ENCODE measurements around the gene TBC1D13.
"Not testable (repeated sequence)": the region's sequence is repeated elsewhere in the genome, so short reads cannot be mapped to it uniquely, and the experiment has no call there.

Gene TBC1D13, protein sequence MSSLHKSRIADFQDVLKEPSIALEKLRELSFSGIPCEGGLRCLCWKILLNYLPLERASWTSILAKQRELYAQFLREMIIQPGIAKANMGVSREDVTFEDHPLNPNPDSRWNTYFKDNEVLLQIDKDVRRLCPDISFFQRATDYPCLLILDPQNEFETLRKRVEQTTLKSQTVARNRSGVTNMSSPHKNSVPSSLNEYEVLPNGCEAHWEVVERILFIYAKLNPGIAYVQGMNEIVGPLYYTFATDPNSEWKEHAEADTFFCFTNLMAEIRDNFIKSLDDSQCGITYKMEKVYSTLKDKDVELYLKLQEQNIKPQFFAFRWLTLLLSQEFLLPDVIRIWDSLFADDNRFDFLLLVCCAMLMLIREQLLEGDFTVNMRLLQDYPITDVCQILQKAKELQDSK

DNA sequence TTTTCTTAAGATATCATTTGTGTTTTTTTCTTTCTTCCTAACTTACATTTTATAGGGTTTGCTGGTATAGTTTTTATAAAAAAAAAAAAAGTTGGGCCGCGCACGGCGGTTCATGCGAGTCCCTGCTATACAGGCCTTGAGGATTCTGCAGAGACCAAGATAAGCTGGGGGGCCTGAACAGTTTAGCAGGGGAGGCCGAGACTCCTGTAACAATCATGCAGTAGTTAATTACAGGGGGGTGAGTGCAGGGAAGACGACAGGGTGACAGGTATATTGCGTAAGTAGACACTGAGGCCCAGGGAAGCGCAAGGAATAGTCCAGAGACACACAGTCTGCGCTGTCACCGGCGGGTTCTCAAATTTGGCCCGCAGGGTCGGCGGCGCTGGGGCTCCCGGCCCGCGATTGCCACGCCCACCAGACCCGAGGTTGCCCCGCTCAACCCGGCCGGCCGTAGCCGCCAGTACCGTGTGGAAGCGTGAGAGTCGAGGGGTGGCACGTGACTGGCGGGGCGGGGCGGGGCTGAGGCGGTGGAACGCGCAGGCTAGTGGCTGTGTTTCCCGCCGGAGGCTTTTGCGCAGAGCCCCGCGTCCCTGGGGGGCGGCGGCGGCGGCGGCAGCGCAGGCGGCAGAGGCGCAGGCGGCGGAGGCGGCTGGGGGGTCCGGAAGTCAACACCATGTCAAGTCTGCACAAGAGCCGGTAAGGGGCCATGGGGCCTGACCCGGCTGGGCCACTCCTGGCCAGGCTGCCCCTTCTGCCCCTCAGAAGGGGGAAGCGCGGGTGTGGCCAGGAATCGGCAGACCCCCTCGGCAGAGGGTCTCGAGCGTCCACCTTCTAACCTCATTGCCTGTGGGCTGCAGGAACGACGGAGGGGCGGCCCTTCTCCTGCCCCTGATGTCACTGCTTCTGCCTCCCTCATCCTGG lies at the start of gene TBC1D13:
TBC1D13 (plus strand) TSS at position 573 of the 921 bp plus-strand sequence; CDS start at position 674, 101 bp downstream.
- peak; percentile 79 to 91 (median 82) for DNase-seq (ENCODE audit: low read depth in 3 of 3)

DNA sequence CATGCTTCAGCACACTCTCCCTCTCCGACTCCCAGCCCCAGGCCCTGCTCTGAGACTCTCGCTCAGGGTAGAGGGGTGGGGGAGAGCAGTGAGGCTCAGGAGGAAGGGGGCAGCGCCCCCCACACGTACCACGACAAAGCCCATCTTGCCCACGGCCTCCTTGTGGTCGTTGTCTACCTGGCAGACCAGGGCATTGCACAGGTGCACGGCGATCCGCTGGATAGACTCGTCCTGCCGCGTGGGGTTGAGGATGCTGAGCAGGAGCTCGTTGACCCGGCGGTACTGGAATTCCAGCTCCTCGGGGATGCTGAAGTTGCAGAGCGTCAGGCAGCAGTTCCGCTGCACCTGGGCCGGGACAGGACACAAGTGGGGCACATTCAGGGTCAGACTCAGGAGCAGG lies 44.7 kb upstream of the TBC1D13 start:
- no peak for DNase-seq (ENCODE audit: low read depth in 3 of 3)

DNA sequence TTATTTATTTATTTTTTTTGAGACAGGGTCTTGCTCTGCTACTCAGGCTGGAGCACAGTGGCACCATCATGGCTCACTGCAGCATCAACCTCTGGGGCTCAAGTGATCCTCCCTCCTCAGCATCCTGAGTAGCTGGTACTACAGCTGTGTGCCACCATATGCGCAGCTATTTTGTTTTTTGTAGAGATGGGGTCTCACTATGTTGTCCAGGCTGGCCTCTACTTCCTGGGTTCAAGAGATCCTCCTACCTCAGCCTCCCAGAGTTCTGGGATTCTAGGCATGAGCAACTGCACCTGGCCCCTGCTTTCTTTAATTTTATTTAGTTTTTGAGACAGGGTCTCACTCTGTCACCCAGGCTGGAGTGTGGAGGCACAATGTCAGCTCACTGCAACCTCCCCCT lies 43.6 kb upstream of the TBC1D13 start:
- no peak for DNase-seq (ENCODE audit: low read depth in 3 of 3)

DNA sequence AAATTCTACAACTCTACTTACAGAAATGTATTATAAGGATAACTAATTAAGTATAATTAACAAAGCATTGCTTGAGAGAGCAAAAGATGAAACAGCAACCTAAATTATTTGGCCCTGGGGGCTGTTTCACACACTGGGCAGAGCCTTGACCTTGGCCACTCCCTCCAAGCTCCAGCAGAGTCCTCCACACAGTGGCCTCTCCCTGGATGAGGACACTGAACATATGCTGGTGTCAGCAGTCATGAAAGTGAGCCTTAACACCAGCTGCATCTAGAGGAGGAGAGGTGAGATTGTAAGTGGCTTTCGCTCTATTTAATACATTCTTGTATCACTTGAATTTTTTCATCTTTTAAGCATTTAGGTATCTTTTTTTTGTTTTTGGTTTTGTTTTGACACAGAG lies 39.8 kb upstream of the TBC1D13 start:
- DNase-seq (ENCODE audit: low read depth in 3 of 3), result no peak

DNA sequence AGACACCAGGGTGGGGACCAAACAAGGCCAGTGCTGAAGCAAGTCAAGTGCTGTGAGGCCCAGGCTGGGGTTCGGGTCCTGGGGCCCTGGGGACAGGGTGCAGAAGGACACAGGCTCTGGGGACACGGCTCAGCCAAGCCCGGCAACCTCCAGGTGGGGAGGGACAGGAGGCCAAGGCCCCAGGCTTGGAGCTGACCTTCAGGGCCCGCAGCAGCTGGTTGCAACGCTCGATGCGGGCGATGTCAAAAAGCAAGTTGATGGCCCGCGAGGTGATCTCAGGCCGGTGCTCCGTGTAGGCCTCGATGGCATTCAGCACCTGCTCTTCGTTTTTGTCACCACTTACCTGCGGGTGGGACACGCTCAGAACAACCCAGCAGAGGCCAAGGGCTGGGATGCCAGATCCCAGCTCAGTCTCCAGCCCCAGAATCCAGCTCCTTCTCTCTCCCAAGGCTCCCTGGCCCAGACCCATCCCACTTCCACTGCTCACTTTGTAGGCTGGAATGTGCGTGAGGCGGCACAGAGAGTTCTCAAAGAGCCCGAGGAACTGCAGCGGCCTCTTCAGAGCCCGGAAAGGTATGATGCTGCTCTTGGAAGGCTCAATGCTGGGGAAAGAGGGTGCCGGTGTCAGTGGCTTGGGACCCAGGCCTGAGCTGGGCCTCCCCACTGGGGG lies 36.0 kb upstream of the TBC1D13 start:
- DNase-seq (ENCODE audit: low read depth in 3 of 3), result no peak

DNA sequence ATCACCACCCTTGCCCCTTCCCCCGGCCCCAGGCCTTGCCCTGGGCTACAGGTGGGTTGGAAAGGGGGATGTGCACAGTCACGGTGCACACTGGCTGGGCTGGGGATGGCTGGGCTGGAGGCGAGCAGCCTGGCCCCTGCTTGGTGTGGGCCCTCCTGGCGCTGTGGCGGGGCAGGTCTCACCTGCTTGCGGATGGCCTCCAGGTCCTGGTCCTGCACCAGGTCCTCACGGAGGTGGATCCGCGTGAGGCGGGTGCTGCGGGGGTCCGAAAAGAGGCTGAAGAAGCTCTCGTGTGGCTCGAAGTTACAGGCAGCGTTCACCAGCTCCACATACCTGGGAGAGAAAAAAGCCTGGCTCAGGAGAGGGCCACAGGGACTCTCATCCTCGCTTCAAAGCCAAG lies 33.4 kb upstream of the TBC1D13 start:
- no peak for DNase-seq (ENCODE audit: low read depth in 3 of 3)

DNA sequence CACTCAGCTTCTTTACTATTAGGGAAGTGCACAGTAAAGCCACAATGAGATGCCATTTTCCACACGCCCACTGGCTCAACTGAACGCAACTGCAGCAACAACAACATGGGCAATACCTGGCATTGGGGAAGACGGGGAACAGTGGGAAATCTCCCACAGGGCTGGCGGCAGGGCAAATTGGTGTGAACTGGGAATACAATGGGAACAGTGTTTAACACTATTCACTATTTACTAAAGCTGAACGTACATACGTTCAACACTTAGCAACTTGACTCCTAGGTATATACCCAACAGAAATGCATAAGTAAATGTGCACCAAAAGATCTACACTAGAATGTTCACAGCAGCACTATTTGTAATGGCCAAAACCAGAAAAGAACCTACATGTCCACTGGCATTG lies 29.5 kb upstream of the TBC1D13 start:
- DNase-seq (ENCODE audit: low read depth in 3 of 3), result no peak

DNA sequence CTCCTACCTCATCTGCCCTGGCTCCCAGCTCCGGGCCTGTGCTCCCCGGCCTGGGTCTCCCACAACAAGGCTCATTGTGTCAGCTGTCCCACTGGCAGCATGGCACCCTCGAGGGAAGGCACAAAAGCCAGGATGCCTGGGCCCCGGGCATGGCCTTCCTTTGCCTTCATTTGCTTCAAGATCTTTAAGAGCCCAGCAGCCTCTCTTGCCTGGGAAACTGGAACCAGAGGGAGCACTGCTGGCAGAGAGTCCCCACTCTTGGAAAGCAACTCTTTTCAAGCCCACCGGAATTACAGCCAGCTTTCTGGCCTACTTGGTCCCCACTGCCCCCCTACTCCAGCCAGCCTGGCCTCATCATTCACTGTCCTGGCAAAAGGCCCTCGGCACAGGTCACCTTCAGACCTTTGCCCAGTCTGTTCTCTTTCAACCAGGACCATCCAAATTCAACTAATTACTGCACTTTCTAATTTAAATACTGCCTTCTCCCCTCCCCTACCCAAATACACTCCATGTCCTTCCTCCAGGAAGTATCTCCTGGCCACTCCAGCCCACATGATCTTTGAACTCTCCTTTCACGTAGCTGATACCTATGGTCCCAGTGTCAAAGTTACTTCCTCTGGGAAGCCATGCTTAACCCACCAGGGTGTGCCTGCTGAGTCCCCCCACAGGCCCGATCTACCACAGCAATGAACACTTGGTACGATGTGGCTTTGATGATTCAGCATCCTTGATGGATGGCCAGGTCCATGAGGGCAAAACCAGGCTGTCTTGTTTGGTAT lies 24.2 kb upstream of the TBC1D13 start:
- no peak for DNase-seq (ENCODE audit: low read depth in 3 of 3)

DNA sequence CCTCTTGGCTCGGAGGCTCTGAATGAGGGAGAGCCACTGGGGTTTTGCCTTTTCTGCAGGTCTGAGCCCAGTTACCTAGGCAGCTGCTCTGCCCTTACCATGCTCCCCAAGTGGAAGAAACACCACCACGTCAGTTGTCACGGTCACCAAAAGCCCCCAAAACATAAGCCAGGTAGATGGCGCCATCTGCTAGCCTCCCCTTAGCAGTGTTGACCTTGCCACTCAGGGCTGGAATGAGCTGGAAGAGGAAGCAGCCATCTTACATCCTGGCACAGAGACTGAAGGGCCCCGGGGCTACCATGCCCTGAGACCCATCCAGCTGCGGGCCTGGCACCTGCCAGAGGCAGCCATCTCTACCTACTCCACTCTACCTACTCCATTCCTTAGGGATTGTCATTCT lies 22.7 kb upstream of the TBC1D13 start:
- no peak for DNase-seq (ENCODE audit: low read depth in 3 of 3)

DNA sequence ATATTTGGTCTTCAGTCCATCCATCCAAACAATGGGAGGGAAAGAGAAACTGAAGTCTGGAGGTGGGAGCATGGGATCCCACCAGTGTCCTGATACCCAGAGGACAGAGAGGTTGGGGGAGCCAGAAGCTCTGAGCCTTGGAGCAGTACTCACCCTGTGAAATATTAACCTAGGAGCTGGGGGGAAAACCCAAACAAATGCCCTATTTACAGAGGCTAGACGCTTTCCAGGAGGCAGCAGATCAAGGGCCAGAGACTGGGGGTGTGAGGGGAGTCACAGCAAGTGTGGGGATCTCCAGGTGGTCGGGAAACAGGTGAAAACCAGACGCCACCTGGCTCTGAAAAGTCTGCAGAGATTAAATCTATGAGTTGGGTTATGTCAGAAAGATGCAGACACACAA lies 21.6 kb upstream of the TBC1D13 start:
- no peak for DNase-seq (ENCODE audit: low read depth in 3 of 3)

DNA sequence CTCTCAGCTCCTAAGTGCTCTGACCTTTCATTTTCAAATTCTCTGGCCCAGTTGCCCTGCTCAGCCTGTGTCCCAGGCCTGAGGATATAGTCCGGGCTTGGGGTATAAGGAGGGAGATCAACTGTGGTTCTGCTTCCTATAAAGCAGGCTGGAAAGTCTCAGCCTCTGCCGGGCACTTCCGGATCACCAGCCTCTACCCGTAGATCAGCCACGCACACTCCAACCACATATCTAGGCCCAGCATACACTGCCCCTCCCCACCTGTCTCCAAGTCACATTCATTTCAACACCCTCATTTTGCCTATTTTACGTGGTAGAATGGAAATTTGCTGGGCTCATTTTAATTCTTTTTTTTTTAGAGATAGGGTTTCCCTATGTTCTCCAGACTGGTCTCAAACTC lies 18.4 kb upstream of the TBC1D13 start:
- DNase-seq (ENCODE audit: low read depth in 3 of 3), result no peak

DNA sequence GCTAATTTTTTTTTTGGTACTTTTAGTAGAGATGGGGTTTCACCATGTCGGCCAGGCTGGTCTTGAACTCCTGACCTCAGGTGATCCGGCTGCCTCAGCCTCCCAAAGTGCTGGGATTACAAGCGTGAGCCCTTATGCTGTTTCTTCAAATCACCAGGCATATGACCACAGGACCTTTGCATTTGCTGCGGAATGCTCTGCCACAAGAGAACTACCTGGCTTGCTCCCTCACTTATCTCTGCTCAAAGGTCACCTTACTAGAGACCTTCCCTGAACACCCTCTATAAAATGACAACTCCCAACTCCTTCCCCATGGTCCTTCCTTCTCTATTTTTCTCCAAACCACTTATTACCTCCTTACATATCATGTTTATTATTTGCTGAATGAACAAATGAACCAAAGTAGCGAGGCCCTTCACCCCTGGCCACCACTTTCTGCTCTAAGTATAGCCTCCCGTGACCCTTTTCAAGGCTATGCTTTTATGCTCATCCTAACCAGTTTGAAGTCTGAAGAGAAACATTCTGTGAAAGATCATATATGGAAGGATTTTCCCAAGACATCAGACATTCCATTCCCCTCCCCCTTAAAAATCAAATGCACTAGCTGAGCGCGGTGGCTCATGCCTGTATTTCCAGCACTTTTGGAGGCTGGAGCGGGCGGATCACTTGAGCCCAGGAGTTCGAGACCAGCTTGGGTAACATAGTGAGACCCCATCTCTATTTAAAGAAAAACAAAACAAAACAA lies 16.6 kb upstream of the TBC1D13 start:
- DNase-seq (ENCODE audit: low read depth in 3 of 3), result no peak

DNA sequence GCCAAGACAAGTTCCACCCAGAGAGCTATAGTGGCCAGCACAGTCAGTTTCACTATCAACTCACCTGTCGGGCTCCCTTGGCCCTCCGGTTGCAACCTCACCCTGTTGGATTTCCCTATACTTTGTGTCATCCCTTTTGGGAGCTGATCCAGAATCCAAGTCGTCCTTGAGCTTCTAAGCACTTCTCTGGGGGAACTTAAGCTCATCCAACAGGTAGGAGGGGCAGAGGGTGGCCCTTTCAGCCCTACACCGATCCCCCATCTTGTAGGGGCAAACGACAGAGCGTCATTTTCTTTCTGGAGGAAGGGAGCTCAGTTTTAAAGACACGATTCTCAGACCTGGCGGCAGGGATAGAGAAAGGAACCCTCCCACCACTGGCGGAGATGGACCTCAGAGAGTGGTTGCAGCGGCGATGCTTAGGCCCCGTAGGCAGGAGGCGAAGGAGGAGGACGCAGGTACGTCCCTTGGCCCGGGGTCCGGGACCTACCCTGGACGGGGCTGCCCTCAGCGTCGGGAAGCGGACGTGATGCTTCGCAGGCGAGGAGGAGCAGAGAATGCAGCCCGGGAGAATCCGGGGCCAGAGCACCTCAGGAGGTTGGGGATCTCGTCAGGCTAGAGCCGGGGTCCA lies 15.8 kb upstream of the TBC1D13 start:
- DNase-seq (ENCODE audit: low read depth in 3 of 3), result no peak

DNA sequence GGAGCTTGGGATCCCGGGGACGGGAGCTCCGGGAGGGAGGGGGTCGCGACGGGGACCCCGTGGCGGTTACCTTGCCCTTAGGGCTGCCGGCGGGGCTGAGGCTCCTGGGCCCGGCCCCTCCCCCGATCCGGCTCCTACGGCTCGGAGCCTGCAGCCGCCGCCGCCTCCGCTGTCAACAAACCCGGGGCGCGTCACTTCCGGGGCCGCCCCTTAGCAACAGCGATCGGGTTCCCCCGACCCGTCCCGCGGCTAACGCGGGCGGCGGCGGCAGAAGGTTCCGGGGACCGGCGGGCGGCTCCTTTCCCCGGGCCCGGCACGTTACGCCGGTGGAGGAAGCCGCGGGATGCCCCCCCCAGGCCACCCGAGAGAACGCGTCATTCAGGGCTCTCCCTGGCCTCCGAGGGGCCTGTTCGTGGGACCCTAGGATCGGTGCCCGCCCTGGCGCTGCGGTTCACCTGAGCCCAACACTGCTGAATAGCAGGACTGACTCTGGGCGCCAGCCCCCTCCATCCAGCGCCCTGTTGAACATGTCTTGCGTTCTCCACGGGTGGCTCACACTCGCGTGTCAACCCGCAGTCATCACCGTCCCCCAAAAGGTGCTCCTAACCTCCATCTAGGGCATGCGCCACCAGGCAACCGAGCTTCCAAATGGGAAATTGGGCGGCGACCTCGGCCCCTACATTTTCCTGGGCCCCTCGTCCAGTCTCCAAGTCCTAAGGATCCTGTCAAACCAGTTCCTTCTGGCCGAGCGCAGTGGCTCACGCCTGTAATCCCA lies 15.1 kb upstream of the TBC1D13 start, which contains the start of gene ZER1:
ZER1 (minus strand) TSS at position 183 of the 775 bp plus-strand sequence. CDS start 16,362 bp downstream, outside the sequence.
- peak; percentile 87 to 93 (median 90) for DNase-seq (ENCODE audit: low read depth in 3 of 3)

DNA sequence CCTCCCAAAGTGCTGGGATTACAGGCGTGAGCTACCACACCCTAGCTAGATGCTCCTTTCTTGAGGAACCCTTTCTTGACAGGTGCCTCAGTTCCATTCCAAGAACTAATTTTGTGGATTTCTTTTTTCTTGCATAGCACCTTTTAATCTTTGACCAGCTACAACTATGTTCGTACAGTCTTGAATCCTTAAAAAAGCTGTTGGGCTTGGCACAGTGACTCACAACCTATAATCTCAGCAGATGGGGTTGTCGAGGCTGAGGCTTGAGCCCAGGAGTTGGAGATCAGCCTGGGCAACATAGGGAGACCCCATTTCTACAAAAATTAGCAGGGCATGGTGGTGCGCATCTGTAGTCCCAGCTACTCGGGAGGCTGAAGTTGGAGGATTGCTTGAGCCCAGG lies 14.0 kb upstream of the TBC1D13 start:
- DNase-seq (ENCODE audit: low read depth in 3 of 3), result no peak

DNA sequence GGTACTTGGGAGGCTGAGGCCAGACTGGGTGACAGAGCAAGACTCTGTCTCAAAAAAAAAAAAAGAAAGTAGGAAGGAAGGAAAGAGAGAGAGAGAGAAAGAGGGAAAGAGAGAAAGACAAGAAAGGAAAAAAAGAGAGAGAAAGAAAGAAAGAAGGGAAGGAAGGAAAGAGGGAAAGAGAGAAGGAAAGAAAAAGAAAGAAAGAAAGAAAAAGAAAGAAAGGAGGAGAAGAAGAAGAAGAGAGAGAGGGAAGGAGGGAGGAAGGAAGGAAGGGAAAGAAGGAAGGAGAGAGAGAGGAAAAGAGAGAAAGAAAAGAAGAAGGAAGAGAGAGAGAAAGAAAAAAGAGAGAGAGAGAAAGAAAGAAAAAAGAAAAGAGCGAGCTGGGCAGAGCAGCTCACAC lies 12.2 kb upstream of the TBC1D13 start:
- no peak for DNase-seq (ENCODE audit: low read depth in 3 of 3)

DNA sequence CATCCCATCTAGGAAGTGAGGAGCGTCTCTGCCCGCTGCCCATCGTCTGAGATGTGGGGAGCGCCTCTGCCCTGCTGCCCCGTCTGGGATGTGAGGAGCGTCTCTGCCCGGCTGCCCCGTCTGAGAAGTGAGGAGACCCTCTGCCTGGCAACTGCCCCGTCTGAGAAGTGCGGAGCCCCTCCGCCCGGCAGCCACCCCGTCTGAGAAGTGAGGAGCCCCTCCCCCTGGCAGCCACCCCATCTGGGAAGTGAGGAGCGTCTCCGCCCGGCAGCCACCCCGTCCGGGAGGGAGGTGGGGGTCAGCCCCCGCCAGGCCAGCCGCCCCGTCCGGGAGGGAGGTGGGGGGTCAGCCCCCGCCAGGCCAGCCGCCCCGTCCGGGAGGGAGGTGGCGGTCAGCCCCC lies 7.0 kb upstream of the TBC1D13 start:
- DNase-seq (ENCODE audit: low read depth in 3 of 3), result not testable (repeated sequence)

DNA sequence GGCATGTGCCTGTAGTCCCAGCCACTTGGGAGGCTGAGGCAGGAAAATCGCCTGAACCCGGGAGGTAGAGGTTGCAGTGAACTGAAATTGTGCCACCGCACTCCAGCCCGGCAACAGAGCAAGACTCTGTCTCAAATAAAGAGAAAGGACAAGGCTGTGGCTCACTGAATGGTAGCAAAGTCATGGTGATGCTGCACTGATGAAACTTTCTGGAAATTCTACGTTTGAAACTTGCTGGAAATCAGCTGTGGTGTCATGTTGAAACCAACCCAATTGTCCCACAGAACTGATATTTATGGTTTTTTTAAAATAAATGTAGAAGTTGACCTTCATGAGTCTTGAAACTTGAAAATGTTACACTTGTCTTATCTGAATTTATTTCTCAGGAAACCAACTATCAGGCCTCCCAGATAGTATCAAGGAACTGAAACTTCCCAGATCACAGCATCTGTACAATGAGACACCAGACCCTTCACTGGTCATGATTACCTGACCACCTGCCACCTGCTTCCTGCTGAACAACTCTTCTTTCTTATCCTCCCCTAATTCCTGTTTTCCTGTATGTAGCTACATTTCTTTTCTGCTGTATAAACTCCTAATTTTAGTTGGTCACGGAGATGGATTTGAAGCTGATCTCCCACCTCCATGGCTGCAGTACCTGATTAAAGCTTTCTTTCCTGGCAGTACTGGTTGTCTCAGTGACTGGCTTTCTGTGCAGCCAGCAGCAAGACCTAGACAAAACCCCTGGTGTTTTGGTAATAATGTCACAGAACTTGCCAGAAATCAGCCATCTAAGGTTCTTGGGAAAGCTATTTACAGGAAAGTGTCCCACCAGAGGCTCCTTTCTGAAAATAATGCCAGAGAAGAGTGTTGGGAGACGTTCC lies 5.6 kb upstream of the TBC1D13 start:
- DNase-seq (ENCODE audit: low read depth in 3 of 3), result no peak
